ENCODE data around the gene SCN4A.

GRCh38 chr17:63988741-63989621, 16.3 kb upstream of the SCN4A start:
- TF ChIP-seq CTCF (conservative IDR thresholded peaks at IDR 0.05) (no peak), EZH2 (IDR thresholded peaks at IDR 0.05; ENCODE audit: low read depth) (no peak)

Measured in PC-9 (cell line).